ENCODE measurements around the gene CENPK.

The CENPK gene

GRCh38 chr5:65512170-65512937 lies 50.6 kb downstream of the CENPK start:
- TF ChIP-seq, protein P1, sequence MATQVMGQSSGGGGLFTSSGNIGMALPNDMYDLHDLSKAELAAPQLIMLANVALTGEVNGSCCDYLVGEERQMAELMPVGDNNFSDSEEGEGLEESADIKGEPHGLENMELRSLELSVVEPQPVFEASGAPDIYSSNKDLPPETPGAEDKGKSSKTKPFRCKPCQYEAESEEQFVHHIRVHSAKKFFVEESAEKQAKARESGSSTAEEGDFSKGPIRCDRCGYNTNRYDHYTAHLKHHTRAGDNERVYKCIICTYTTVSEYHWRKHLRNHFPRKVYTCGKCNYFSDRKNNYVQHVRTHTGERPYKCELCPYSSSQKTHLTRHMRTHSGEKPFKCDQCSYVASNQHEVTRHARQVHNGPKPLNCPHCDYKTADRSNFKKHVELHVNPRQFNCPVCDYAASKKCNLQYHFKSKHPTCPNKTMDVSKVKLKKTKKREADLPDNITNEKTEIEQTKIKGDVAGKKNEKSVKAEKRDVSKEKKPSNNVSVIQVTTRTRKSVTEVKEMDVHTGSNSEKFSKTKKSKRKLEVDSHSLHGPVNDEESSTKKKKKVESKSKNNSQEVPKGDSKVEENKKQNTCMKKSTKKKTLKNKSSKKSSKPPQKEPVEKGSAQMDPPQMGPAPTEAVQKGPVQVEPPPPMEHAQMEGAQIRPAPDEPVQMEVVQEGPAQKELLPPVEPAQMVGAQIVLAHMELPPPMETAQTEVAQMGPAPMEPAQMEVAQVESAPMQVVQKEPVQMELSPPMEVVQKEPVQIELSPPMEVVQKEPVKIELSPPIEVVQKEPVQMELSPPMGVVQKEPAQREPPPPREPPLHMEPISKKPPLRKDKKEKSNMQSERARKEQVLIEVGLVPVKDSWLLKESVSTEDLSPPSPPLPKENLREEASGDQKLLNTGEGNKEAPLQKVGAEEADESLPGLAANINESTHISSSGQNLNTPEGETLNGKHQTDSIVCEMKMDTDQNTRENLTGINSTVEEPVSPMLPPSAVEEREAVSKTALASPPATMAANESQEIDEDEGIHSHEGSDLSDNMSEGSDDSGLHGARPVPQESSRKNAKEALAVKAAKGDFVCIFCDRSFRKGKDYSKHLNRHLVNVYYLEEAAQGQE (IDR thresholded peaks at IDR 0.05; ENCODE audit: insufficient read depth in 1 of 2, low read depth in 2 of 2, low read length in 2 of 2), result no peak
- no peak for TF ChIP-seq POLR2AphosphoS5 (IDR thresholded peaks at IDR 0.05; ENCODE audit: low read depth, low read length)
- TF ChIP-seq TAF1 (IDR thresholded peaks at IDR 0.05; ENCODE audit: borderline replicate concordance, insufficient read depth, low read length), result no peak
- TF ChIP-seq SIN3A (IDR thresholded peaks at IDR 0.05; ENCODE audit: borderline replicate concordance, insufficient read depth, low read length), result no peak
- TF ChIP-seq FOXP2 (optimal IDR thresholded peaks at IDR 0.05; ENCODE audit: borderline replicate concordance, extremely low read depth, extremely low read length, insufficient read depth), result no peak

DNA sequence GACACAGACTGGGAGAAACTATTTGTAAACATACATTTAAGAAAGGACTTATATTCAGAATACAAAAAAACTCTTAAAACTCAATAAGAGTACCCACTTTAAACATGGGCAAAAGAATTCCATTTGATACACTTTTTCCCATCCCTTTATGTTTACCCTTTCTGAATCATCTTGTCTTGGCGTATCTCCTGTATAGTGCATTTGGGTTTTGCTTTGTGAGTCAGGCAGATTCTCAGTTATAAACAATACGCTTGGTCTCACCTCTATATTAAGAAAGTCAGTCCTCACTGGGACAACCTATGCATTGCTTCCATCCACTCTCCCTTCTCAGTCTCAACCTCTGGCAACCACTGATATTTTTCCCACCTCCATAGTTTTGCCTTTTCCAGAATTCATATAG lies 54.0 kb downstream of the CENPK start:
- no peak for TF ChIP-seq SIN3A (IDR thresholded peaks at IDR 0.05; ENCODE audit: borderline replicate concordance, insufficient read depth, low read length)
- no peak for TF ChIP-seq TAF1 (IDR thresholded peaks at IDR 0.05; ENCODE audit: borderline replicate concordance, insufficient read depth, low read length)
- TF ChIP-seq POLR2AphosphoS5 (IDR thresholded peaks at IDR 0.05; ENCODE audit: low read depth, low read length), result no peak
- TF ChIP-seq FOXP2 (optimal IDR thresholded peaks at IDR 0.05; ENCODE audit: borderline replicate concordance, extremely low read depth, extremely low read length, insufficient read depth), result no peak
- TF ChIP-seq, protein P1 (IDR thresholded peaks at IDR 0.05; ENCODE audit: insufficient read depth in 1 of 2, low read depth in 2 of 2, low read length in 2 of 2), result no peak

GRCh38 chr5:65506961-65507360 lies 56.0 kb downstream of the CENPK start:
- TF ChIP-seq FOXP2 (optimal IDR thresholded peaks at IDR 0.05; ENCODE audit: borderline replicate concordance, extremely low read depth, extremely low read length, insufficient read depth), result no peak
- TF ChIP-seq, protein P1 (IDR thresholded peaks at IDR 0.05; ENCODE audit: insufficient read depth in 1 of 2, low read depth in 2 of 2, low read length in 2 of 2), result no peak

DNA sequence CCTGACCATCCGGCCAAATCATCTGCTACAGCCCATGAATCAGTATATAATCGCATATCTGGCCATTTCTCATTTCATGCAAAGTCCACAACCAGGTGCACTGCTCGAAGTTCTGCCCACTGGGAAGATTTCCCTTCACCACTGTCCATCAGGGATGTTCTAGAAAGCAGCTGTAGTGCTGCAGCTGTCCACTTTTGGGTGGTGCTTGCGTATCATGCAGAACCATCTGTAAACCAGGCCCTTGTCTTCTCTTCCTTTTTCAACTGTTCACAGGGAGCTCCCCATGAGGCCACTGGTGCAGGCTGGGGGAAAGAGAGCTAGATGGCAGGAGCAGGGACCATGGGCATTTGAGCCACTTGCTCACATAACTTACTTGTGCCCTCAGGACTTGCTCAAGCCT lies 73.8 kb downstream of the CENPK start:
- TF ChIP-seq FOXP2 (optimal IDR thresholded peaks at IDR 0.05; ENCODE audit: borderline replicate concordance, extremely low read depth, extremely low read length, insufficient read depth) (no peak), SIN3A (IDR thresholded peaks at IDR 0.05; ENCODE audit: borderline replicate concordance, insufficient read depth, low read length) (no peak), POLR2AphosphoS5 (IDR thresholded peaks at IDR 0.05; ENCODE audit: low read depth, low read length) (no peak)
- TF ChIP-seq, protein P1 (IDR thresholded peaks at IDR 0.05; ENCODE audit: insufficient read depth in 1 of 2, low read depth in 2 of 2, low read length in 2 of 2), result no peak

DNA sequence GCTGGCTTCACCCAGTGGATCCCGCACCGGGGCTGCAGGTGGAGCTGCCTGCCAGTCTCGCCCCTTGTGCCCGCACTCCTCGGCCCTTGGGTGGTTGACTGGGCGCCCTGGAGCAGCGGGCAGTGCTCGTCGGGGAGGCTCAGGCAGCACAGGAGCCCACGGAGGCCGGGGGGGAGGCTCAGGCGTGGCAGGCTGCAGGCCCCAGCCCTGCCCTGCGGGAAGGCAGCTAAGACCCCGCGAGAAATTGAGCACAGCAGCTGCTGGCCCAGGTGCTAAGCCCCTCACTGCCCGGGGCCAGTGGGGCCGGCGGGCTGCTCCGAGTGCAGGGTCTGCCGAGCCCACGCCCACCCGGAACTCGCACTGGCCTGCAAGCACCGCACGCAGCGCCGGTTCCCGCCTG lies 77.6 kb downstream of the CENPK start:
- no peak for TF ChIP-seq POLR2AphosphoS5 (IDR thresholded peaks at IDR 0.05; ENCODE audit: low read depth, low read length)
- no peak for TF ChIP-seq SIN3A (IDR thresholded peaks at IDR 0.05; ENCODE audit: borderline replicate concordance, insufficient read depth, low read length)
- TF ChIP-seq, protein P1 (IDR thresholded peaks at IDR 0.05; ENCODE audit: insufficient read depth in 1 of 2, low read depth in 2 of 2, low read length in 2 of 2), result no peak
- TF ChIP-seq TAF1 (IDR thresholded peaks at IDR 0.05; ENCODE audit: borderline replicate concordance, insufficient read depth, low read length), result no peak
- TF ChIP-seq FOXP2 (optimal IDR thresholded peaks at IDR 0.05; ENCODE audit: borderline replicate concordance, extremely low read depth, extremely low read length, insufficient read depth), result no peak

All from PFSK-1 (cell line).